GM19238 (cell line): ENCODE measurements around the gene CFAP157.

Experiments used
- DNase-seq: peaks from one replicate; pipeline ENCODE4 v3.0.0; 2011; ENCODE audit warnings: low spot score; ENCODE audit not compliant: insufficient read length

The CFAP157 gene

GRCh38 chr9:127693143-127693542, 13.6 kb upstream of the CFAP157 start:
- no peak for DNase-seq

DNA sequence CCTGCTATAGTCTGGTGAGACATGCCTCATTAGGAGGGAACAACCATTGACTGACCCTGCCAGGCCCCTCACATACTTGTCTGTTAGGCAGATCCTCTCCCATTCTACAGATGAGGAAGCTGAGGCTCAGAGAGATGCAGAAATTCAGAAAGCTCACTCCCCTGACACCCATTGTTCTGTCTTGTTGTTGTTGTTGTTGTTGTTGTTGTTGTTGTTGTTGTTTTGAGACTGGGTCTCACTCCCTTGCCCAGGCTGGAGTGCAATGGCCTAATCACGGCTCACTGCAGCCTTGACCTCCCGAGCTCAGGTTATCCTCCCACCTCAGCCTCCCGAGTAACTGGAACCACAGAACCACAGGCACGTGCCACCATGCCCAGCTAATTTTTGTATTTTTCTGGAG, 13.1 kb upstream of the CFAP157 start:
- DNase-seq, result no peak

GRCh38 chr9:127694890-127695720, 11.7 kb upstream of the CFAP157 start:
- DNase-seq, result no peak

DNA sequence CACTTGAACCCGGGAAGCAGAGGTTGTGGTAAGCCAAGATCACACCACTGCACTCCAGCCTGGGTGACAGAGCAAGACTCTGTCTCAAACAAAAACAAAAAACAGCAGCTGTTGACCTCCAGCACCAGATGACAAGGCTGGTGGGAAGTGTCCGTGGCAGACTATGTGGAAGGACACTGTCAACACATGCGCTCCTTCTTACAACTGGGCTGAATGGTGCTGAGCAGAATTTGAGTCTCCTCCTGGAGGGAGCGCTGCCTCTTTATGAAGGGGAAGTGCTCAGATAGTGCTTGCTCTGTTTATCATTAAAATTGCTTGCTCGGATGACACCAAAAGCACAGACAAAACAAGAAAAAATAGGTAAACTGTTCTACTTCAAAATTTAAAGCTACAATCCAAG, 9.2 kb upstream of the CFAP157 start:
- DNase-seq, result no peak

DNA sequence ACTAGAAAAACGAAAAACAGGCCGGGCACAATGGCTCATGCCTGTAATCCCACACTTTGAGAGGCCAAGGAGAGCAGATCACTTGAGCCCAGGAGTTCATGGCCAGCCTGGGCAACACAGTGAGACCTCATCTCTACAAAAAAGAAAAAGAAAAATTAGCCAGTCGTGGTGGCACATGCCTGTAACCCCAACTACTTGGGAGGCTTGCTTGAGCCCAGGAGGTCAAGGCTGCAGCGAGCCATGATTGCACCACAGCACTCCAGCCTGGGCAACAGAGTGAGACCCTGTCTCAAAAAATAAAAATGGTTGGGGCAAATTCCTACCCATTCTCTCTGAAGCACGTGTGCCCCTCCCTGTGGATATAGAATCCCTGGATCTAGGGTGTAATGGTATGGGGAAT, 8.4 kb upstream of the CFAP157 start:
- no peak for DNase-seq

GRCh38 chr9:127698985-127699670, 7.7 kb upstream of the CFAP157 start:
- peak; percentile 90 for DNase-seq

- DNase-seq, result no peak
Measured at GRCh38 chr9:127700140-127700539, 6.6 kb upstream of the CFAP157 start.

- DNase-seq, result no peak
Measured at GRCh38 chr9:127700594-127701255, 6.1 kb upstream of the CFAP157 start.

- DNase-seq, result no peak
Measured at GRCh38 chr9:127703289-127703946, 3.4 kb upstream of the CFAP157 start.

DNA sequence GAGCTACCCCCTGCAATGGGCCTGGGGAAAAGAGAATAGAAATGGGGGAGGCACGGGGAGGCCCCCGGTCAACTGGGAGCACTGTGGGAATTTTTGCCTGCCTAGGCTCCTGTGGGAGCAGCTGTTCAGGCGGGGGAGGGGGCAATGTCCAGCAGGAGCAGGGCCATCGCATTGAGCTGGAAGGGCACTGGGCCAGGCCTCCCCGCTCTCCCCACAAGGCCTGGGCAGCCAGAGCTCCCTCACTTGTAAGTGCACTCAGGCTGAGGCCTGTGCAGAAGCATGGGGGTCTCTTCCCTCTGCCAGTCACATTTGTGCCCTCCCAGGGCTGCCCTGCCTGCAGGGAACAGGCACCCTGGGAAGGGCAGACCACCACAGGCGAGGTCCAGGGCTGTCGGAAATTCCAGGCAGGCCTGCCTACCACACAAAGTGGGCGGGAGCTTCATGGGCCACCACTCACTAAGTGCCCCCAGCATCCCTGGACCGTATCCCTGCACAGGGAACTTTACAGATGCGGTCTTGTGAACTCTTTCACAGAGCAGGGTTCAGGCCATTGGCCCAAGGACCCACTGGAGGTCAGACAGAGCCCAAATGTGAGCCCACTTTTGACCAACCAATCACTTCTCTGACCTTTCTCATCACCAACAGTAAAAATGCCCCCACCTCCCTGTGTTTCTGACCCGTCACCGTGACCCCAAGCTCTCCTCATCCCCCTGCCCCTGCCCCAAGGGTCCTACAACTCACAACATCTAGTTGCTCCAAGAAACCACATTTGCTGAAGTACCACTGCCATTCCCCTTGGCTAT, 1.0 kb upstream of the CFAP157 start:
- DNase-seq, result no peak

GRCh38 chr9:127707766-127708165, 978 bp downstream of the CFAP157 start:
- DNase-seq, result peak; percentile 35

GRCh38 chr9:127708952-127709587, 2.3 kb downstream of the CFAP157 start:
- DNase-seq, result no peak

DNA sequence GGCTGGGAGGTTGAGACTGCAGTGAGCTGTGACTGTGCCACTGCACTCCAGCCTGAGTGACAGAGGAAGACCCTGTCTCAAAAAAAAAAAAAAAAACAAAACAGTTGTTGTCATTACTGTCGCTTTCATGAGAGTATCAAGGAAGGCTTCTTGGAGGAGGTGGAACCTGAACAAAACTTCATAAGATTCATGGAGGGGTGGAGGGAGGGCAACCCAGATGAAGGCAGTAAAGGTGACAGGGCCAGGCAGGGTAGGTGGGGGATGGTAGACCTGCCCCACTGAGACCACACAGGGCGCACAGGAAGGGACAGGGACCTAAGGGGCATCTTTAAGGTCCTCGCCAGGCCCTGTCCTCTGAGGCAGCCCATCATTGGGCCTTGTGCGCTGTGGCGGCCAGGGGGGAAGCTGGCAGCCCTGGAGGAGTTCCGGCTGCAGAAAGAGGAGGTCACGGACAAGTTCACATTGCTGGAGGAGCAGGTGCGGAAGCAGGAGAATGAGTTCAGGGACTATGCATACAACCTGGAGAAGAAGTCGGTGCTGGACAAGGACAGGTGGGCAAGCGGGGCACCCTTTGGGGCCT, 3.5 kb downstream of the CFAP157 start:
- no peak for DNase-seq

GRCh38 chr9:127711226-127711701, 4.5 kb downstream of the CFAP157 start:
- no peak for DNase-seq

DNA sequence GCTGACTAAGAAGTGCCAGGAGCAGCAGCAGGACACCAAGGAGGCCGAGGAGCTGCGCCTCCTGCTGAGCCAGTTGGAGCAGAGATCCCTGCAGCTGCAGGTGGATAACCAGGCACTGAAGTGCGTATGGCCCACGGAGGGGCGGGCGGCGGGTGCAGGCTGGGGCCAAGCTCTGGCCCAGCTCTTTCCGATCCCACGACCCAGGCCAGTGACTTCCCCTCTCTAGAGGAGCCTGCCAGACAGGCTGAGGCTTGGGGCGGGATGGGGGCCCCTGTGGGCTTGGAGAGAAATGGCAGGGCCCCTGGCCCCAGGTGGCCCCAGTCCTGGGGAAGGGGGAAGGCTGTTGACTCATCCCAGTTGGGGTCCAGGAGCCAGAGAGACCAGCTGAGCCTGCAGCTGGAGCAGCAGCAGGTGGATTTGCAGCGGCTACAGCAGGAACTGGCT, 5.1 kb downstream of the CFAP157 start:
- DNase-seq, result no peak

DNA sequence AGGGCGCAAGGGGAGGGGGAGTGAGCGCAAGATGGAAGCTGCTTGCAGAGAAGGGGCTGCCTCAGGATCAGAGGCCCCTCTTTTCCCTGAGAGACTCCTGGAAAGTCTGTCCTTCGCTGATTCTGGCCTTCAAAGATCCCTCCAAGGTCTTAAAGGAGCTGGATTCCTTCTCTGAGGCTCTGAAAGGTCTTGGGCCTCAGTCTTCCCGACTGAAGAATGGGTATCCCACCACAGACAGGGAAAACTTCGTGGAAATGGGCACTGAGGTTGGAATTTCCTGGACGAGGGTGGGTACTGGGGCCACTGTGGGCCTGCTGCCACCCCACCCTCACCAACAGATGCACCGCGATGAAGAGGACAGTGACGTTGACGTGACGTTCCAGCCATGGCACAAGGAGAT, 5.6 kb downstream of the CFAP157 start:
- no peak for DNase-seq

- DNase-seq, result no peak
Measured at GRCh38 chr9:127712867-127713266, 6.1 kb downstream of the CFAP157 start.

DNA sequence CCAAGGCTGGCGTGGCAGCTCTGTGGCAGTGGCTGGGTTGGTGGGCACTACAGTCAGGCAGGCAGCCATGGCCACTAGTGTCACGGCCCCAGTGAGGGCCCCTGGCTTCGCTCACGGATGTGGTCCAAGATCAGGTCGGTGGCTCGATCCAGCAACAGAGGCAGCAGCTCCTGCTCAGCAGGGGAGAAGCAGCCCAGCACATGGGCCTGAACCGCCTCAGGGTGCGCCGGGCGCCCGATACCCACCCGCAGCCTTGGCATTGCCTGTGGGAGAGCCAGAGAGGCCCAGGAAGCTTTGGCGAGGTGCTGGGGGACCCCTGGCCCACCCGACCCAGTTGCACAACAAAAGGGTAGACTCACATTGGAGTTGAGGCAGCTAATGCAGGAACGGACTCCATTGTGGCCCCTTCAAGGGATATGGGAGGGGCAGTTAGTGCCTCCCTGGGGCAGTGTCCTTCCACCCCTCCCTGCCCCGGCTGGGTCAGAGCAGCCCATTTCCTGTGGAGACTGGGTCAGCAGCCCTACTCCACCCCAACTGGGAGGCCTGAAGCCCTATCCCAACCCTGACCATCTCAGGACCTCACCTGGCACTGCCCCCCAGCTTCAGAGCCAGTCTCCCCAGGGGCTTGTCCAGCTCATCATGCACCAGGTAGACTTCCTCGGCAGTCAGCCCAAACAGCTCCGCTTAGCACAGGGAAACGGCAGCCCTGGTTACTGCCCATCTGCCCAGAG, 7.4 kb downstream of the CFAP157 start:
- DNase-seq, result no peak

- DNase-seq, result no peak
Measured at GRCh38 chr9:127714951-127715469, 8.2 kb downstream of the CFAP157 start.
